ENCODE results near the gene MAN2B1. TPM values are rescaled to one million over a fixed set of nuclear protein-coding genes. Genes with fewer than 3 reads are reported as not detected.

The MAN2B1 gene
- total RNA-seq, 1 donor from 2014 or later: 98.4 TPM

GRCh38 chr19:12708641-12709040, 42.1 kb upstream of the MAN2B1 start:
- peaks cover 30% of the 10 kb centered on the region for H3K36me3 Mint-ChIP-seq (ENCODE audit: low read depth, unreplicated experiment)
- H3K4me3 Mint-ChIP-seq (ENCODE audit: unreplicated experiment): no peak overlapping the region
- no peak overlapping the region for H3K27ac Mint-ChIP-seq (ENCODE audit: unreplicated experiment)
- peaks cover 6% of the 10 kb centered on the region for H3K27me3 Mint-ChIP-seq (ENCODE audit: unreplicated experiment)
- DNase-seq (ENCODE audit: low spot score): no peak
- H3K4me1 Mint-ChIP-seq (ENCODE audit: unreplicated experiment): no peaks in the 10 kb centered on the region
- no peak for TF ChIP-seq CTCF (IDR thresholded peaks at IDR 0.05; ENCODE audit: unreplicated experiment)
- H3K9me3 Mint-ChIP-seq (ENCODE audit: unreplicated experiment): no peaks in the 10 kb centered on the region

GRCh38 chr19:12706332-12706718, 39.8 kb upstream of the MAN2B1 start:
- Mint-ChIP-seq H3K9me3 (ENCODE audit: unreplicated experiment) (no peaks in the 10 kb centered on the region), H3K27ac (ENCODE audit: unreplicated experiment) (no peak overlapping the region), H3K4me1 (ENCODE audit: unreplicated experiment) (no peaks in the 10 kb centered on the region), H3K4me3 (ENCODE audit: unreplicated experiment) (peak overlapping the region; percentile 42), H3K36me3 (ENCODE audit: low read depth, unreplicated experiment) (peaks cover 34% of the 10 kb centered on the region), H3K27me3 (ENCODE audit: unreplicated experiment) (peaks cover 14% of the 10 kb centered on the region)
- TF ChIP-seq CTCF (IDR thresholded peaks at IDR 0.05; ENCODE audit: unreplicated experiment): no peak
- no peak for DNase-seq (ENCODE audit: low spot score)

- Mint-ChIP-seq H3K36me3 (ENCODE audit: low read depth, unreplicated experiment) (peaks cover 37% of the 10 kb centered on the region), H3K27ac (ENCODE audit: unreplicated experiment) (no peak overlapping the region)
Observed at GRCh38 chr19:12705654-12706331, 39.3 kb upstream of the MAN2B1 start.

GRCh38 chr19:12705169-12705568, 38.6 kb upstream of the MAN2B1 start:
- peaks cover 38% of the 10 kb centered on the region for H3K36me3 Mint-ChIP-seq (ENCODE audit: low read depth, unreplicated experiment)
- DNase-seq (ENCODE audit: low spot score): no peak
- no peaks in the 10 kb centered on the region for H3K9me3 Mint-ChIP-seq (ENCODE audit: unreplicated experiment)
- peaks cover 14% of the 10 kb centered on the region for H3K27me3 Mint-ChIP-seq (ENCODE audit: unreplicated experiment)
- no peaks in the 10 kb centered on the region for H3K4me1 Mint-ChIP-seq (ENCODE audit: unreplicated experiment)
- peak overlapping the region; percentile 42 for H3K4me3 Mint-ChIP-seq (ENCODE audit: unreplicated experiment)
- TF ChIP-seq CTCF (IDR thresholded peaks at IDR 0.05; ENCODE audit: unreplicated experiment): no peak
- H3K27ac Mint-ChIP-seq (ENCODE audit: unreplicated experiment): no peak overlapping the region

More at GRCh38 chr19:12705654-12706331, 39.3 kb upstream of the MAN2B1 start:
- H3K4me3 Mint-ChIP-seq (ENCODE audit: unreplicated experiment): peak overlapping the region; percentile 42
- peaks cover 14% of the 10 kb centered on the region for H3K27me3 Mint-ChIP-seq (ENCODE audit: unreplicated experiment)
- H3K4me1 Mint-ChIP-seq (ENCODE audit: unreplicated experiment): no peaks in the 10 kb centered on the region
- H3K9me3 Mint-ChIP-seq (ENCODE audit: unreplicated experiment): no peaks in the 10 kb centered on the region
- TF ChIP-seq CTCF (IDR thresholded peaks at IDR 0.05; ENCODE audit: unreplicated experiment): no peak
- no peak for DNase-seq (ENCODE audit: low spot score)

- H3K9me3 Mint-ChIP-seq (ENCODE audit: unreplicated experiment): no peaks in the 10 kb centered on the region
- DNase-seq (ENCODE audit: low spot score): no peak
- H3K4me3 Mint-ChIP-seq (ENCODE audit: unreplicated experiment): peak overlapping the region; percentile 82
- peaks cover 2% of the 10 kb centered on the region for H3K4me1 Mint-ChIP-seq (ENCODE audit: unreplicated experiment)
- H3K36me3 Mint-ChIP-seq (ENCODE audit: low read depth, unreplicated experiment): peaks cover 43% of the 10 kb centered on the region
- peaks cover 19% of the 10 kb centered on the region for H3K27me3 Mint-ChIP-seq (ENCODE audit: unreplicated experiment)
- no peak for TF ChIP-seq CTCF (IDR thresholded peaks at IDR 0.05; ENCODE audit: unreplicated experiment)
- H3K27ac Mint-ChIP-seq (ENCODE audit: unreplicated experiment): peak overlapping the region; percentile 86
Observed at GRCh38 chr19:12703046-12703445, 36.5 kb upstream of the MAN2B1 start.

All from endothelial cell (in vitro differentiated cells).